Hematopoietic multipotent progenitor cell treated with erythropoietin and hydrocortisone succinate and interleukin-3 and kit ligand, for 4 days (in vitro differentiated cells): ENCODE data around the gene ARFIP1.

Experiments
- DNase-seq: peaks from one replicate; pipeline ENCODE4 v3.0.0-alpha.2; 2015

Gene ARFIP1

DNA sequence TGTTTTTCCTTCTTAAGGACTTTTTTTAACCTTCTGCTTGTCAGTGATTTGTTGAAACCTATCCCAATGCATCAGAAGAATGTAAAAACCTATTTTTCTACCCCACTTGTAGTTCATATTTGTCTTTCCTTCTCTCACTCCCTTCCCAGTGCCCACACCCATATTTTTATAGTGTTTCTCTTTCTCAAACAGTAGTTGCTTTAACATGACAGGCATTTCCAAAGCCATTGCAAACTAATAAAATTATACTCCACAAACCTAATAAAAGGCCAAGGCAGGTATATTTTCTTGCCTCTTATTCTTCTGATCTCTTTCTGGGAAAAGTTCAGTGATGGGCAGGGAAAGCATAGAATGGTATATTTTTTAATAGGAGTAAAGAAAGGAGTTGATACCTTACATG, 120.6 kb downstream of the ARFIP1 start:
- no peak for DNase-seq

DNA sequence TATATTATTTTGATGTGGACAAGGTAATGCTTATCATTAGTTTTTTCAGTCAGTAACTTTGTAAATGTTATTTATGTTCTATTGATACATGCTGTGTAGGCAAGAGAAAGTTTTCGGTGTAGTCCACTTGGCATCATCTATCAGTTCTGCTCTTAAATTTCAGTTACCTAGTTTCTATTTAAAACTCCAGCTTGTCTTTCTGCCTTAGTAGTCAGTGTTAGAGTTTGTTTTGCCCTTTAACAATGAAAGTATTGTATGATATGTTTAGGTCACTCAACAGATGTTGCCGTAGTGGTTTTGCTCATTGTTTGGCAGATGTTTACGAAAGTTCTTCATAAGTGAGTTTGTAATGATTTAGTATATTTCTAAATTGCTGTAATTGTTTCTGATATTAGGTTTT, 121.5 kb downstream of the ARFIP1 start:
- no peak for DNase-seq

DNA sequence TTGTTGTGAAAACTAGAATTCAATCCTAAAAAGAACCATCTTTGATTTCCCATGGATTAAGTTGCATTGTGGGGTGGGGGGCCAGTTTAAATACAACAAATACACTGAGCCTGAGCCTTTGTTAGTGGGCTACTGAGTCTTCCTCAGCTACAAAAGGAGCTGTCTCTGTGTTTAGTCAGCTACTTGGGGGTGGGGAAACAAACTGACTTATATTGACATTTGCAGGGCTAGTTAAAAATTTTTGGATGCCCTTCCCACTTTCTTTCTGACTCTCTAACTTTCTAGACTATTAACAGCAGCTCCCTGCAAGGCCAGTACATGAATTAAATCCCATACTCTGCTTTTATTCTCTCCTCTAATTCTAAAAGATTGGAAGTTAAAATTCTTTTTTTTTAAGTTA, 123.9 kb downstream of the ARFIP1 start:
- no peak for DNase-seq

DNA sequence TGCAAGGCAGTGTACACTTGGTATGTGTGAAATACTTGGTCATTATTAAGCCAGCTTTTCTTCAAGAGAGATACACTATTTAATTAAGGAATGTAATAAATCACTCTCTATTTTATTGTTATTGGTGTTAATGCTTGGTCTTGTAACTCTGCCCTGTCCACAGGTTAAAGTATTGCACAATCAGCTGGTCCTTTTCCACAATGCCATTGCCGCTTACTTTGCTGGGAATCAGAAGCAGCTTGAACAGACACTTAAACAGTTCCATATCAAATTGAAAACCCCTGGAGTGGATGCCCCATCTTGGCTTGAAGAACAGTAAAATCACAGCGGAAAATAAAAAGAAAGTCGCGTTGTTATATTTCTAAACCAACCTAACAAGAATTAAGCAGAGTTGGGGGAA, 130.1 kb downstream of the ARFIP1 start:
- no peak for DNase-seq

DNA sequence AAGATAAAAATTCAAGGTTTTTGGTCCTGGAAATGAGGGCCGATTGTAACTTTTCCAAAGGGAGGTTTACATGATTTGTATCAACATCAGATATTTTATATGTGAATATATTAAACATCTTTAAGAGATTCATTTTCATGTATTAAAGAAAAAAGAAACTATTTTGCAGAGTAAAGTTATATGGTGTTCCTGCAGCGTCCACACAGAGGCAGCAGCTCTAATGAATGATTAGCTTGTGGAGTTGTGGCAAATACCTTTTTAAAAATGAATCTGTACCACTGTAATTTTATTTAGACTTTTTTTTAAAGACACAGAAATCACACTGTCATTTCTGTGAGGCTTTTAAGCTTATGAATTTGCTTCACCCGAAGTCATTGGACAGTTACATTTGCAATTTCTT, 130.8 kb downstream of the ARFIP1 start:
- no peak for DNase-seq

DNA sequence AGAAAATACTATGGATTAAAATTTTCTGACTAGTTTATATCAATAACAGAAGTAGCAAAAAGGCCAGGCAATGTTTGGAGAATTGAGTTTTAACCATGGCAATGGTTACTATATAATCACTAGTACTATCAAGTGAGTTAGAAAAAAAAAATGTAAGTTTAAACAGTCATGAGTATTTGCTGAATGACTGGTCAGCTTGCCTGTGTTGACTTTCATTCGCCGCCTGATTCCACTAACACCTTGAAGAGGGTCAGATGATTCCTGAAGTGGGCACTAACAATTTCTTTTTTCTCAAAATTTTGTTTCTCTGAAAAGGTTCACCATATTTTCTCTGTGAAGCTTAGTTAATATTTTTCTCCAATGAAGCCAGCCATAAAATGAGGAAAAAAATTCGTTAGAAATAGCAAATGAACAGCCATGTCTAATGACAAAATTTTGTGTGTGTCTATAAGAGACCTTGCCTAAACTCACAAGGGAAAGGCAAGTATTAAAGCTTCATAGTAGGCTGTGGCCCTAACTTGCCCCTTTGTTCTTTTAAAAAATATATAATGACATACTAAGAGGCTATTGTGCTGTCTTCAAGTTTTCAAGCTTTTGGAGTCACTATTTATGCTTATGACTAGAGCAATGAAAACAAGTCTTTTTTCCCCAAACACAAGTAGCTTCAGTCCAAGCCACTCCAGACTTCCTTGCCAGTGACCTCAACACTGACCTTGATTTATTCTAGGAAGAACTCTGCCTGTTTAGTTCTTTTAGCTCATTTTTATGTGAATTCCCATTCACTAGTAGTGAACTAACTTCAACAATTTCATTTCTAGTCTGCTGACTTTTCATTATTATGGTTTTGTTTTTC, 138.0 kb downstream of the ARFIP1 start:
- DNase-seq, result no peak

DNA sequence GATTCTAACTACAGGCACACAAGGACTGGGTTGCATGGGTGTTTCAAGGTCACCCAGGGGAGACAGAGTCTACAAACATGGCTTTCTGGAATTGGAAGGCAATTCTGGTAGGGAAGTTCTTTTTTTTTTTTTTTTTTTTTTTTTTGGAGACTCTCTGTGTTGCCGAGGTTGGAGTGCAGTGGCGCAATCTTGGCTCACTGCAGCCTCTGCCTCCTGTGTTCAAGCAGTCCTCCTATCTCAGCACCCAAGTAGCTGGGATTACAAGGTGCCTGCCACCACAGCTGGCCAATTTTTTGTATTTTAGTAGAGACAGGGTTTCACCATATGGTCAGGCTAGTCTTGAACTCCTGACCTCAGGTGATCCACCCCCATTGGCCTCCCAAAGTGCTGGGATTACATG, 140.1 kb downstream of the ARFIP1 start:
- no peak for DNase-seq

DNA sequence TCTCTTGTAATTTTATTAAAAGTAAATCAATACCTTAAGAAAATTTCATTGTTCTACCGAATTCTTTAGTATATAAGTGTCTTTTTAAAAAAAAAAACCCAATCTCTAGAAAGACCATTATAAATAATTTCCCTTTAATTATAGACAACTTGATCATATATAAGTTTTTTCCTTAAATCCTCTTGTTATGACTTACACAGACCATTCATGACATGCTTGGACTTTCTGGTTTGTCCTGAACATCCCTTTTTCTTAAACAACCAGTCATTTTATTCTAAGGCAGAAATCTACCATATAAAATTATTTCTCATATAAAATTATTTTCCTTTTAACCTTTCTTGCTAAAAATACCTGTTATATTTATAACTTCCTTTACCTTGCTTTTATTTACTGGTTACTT, 141.0 kb downstream of the ARFIP1 start:
- DNase-seq, result peak; percentile 51

DNA sequence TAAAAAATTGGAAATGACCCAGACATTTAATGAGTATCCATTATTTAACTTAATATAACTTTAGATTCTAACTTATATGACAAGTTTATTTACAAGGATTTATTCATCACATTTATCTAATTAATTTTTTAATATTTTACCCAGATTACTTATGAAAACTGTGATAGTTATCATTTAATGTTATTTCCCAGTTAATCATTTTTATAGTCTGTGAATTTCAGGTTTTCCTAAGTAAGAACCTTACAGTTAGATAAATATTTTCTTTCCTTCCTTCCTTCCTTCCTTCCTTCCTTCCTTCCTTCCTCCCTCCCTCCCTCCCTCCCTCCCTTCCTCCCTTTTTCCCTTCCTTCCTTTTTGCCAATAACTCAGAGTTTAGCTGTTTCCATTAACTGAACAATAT, 141.5 kb downstream of the ARFIP1 start:
- DNase-seq, result no peak

DNA sequence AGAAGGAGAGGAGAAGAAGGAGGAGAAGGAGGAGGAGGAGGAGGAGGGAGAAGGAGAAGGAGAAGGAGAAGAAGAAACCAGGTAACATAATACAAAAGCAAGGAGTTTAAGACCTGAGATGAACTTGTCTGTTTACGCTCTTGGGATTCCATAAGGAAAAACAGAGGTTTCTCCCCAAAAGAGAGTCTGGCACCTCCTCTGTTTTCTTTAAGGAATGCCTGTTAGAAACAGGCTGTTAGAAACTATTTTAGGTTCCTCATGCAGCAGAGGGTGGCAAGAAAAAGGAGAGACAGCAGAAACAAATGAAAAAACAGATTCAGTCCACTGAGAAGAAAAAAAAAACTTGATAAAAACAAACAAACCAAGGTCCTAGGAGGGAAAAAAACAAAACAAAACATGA, 146.1 kb downstream of the ARFIP1 start:
- no peak for DNase-seq

DNA sequence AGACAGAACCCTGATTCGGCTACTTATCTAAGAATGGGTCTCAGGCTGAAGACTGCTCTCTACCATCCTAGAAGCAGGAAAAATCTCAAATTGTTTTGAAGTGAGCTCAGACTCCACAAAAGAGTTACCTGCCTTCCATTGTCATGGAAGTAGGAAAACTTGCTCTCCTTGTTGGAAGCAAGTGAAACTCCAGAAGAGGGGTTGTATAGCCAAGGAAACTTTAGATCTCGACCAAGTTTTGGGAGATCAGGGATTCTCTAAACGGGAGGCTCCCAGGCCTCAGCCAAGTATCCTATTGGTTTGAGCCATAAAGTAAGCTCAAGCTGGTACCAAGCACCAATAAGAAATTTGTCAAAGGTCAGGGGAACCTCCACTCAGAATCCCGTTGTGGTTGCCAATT, 147.2 kb downstream of the ARFIP1 start:
- no peak for DNase-seq

DNA sequence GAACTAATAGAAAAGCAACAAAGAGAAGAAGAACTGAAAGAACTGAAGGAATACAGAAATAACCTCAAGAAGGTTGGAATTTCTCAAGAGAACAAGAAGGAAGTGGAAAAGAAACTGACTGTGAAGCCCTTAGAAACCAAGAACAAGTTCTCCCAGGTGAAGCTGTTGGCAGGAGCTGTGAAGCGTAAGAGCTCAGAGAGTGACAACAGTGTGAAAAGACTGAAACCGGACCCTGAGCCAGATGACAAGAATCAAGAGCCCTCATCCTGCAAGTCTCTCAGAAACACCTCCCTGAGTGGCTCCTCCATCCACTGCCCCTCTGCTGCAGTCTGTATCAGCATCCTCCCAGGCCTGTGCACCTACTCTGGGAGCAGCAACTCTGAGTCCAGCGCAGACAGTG, 148.0 kb downstream of the ARFIP1 start:
- DNase-seq, result no peak

DNA sequence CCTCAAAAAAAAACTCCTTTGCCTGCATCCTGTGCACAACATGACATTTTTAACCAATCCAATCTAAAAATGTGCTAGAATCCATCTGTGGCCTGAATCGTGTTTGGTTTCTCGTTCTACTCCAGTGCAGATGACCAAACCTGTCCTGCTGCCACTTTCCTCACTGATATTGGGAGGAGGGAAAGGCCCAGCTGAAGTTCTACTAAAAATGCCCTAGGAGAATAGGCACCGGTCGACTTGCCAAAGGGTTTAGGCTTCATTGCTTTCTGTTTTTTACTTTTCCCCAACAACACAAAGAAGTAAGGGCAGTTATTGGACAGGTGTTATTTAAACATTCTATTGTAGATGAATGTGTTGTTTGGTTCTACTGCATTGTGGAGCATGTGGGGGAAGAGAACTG, 148.5 kb downstream of the ARFIP1 start:
- DNase-seq, result no peak

DNA sequence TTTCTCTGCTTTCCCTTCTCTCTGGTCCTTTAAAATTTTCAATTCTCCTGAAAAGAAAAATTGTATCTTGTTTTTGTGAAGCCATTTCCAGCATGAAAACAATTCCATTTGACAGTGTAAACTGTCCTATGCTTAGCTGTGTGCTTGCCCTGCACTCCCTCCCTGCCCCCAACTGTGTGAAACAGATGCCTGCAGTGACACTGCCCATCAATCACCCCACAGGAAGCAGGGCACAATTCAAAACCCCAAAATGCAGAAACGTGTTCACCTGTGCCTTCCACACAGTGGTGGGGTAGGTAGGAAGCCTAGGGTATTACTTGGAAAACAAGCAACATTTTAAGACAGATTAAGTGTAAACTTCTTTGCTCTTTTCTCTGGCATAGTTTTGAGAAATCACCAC, 150.1 kb downstream of the ARFIP1 start:
- no peak for DNase-seq

DNA sequence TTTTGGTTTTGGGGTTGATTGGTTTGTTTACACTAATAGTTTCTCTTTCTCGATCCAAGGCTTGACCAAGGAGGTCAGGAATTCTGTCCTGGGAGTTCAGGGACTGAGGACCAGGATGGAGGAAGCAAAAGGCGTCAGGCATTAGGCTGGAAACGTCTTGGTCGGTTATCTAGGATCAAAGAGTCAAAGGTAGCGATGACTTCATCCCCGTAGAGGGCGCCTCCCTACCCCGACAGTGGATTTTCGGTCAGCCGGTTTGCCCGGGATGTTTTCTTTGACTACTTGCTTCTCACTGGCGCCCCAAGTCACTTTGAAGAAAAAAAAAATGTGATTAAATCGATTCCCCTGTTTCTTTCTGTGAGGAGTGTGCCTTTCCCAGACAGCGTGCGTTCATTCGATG, 155.4 kb downstream of the ARFIP1 start:
- DNase-seq, result peak; percentile 69

DNA sequence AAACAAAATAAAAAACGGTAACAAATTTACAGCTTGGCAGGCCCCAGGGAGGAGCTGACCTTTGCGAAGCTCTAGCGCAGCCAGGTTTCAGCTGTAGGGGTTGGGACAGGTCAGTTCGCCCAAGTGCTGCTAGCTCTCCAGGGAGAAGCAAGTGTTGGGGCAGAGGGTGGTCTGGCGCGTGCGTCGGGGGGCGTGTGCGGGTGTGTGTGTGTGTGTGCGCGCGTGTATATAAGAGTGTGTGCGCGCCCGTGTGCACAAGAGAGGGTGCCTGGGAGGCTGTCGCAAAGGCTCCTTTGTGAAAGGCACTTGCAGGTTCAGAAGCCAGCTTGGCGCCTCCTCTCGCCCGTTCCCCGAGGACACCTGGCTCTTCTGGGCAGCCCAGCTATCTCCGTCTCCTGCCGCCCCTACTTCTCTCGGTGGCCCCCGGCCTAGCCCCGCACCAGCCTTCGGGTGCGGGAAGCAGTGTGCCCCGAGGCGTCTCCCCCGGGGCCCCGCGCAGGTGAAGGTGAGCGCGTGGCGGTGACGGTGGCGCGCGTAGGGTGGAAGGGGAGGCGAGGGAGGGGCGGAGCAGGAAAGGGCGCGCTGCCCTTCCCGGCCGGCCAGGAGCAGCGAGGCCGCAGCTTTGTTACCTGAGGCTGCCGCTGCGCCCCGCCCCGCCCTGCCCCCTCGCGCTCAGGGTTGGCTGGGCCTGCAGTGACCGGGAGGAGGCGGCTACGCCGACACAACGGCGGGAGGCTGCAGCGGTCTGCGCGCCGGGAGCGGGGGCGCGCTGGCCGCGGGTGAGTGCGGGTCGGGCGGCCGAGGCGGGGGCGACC, 156.1 kb downstream of the ARFIP1 start, which contains the start of gene FHDC1:
Gene FHDC1, plus strand, starts transcription at position 693 of the 815 bp plus-strand sequence. CDS start 6,735 bp downstream, outside the sequence.
- DNase-seq, result peak; percentile 61

DNA sequence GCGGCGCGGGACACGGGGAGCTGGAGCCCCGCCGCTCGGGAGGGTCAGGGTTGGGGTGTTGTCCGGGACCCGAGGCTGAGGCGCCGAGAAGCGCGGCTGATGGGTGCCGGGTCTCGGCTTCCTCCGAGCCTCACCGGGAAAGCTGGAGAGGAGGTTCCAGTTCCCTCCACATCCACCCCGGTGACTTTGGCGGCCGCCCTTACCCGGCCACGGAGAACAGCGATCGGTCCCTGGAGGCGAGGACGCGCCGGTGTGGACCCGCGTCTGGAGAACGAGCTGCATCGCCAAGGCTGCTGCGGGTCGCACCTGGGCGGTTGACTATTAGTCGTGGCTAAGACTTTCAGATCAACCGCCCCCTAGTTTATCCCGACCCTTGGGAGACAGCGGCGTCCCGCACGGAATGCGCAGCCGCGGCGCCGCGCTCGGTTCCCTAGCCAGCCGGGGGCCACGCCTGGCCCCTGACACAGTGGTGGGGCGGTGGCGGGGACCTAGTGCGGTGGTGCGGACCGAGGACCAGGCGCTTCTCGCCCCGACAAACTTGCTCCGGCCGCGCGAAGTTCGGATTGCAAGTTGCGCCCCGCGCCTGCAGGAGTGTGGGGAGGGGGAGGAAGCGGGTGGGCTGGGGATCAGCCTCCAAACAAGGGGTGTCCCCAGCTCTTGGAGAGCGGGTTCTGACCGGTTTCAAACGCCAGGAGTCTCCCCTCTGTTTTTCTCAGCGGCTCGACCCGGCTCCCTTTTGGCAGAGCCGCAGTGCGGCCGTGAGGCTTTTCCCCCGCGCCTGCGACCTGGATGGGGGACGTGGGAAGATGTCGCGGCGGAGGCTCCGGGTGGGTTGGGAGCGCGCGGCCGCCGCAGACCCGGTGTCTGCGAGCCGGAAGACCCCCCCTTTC, 156.9 kb downstream of the ARFIP1 start:
- peak; percentile 52 for DNase-seq

DNA sequence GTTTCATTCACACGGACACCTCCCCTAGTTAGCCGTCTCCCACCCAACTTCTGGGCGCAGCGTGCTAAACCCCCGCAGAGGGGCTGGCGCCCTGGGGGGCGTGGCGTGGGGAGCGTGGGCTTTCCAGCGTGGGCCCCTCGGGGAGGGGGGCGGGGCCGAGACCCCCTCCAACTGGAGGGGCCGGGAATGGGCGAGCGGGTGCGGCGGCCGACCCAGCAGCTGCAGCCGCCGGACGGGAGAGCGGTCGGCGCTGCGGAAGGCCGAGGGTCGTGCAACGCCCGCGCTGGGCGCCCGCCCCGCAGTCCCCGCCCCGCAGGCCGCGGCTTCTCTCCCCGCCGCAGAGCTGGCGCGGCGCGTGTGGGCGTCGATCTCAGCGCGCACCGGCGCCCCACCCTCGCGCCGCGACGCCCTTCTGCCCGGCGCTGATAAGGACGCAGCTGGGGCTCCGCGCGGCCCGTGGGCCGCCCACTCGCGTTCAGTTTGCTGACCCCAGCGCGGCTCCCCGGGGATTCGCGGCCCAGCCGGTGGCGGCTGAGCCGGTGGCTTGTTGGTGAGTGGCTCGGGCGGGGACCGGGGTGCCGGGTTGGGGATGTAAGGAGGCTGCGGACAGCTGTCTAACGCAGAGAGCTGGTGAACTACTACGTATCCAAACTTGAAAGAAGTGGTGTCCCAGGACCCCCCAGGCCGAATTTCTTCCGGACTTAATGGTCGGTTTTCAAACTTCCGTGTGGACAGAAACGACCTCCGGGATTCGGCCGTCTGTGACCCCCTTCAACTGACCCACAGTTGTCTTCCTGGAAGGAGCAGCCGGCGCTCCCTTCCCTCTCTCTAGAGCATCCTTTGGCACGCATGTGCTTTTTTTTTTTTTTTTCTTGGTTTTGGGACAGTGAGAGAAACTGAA, 157.8 kb downstream of the ARFIP1 start:
- DNase-seq, result peak; percentile 78

DNA sequence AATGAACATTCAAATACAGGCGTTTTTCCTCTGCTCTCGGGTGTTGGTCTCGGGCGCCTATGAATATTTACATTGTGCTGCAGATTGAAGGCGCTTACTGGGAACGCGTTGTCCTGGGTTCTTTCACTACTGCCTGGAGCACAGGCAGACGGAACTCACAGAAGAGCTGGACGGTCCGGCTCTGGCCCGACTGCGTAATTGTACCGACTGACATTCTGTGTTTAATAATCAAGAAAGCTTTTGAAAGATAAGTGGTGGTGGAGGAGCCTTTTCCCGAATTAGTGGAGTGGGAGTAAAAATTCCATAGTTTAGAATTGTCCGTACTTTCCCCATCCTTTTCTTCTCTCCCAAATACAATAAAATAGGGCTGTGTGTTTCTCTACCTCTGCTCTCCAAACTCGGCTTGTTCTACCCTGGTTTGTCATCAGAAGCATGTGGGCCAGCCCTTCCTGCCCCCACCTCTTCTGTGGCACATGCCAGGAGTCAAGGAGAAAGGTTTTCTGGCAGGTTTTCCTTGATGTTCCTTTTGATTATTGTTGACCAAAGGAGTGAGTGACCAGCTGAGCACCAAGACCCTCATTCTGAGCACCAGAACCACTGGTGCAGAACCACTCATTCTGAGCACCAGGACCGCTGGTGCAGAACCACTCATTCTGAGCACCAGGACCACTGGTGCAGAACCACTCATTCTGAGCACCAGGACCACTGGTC, 158.6 kb downstream of the ARFIP1 start:
- DNase-seq, result peak; percentile 21

DNA sequence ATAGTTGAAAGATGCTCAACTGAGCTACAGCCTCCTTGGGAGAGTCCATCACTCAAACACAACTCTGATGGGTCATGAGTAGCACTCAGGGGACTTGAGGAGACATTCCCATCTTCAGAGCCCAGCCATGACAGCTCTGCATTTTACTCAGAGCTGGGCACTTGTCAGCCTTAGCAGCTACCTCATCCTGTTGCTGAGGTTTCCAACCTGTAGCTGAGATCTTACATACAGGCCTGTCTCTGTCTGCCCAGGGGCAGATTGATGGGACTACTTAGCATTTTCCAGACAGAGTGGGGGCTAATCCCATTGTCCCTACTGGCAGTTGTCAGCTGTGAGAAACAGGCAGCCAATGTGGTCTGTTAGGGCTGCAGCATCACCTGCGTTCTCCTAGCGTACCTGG, 159.9 kb downstream of the ARFIP1 start:
- DNase-seq, result no peak

DNA sequence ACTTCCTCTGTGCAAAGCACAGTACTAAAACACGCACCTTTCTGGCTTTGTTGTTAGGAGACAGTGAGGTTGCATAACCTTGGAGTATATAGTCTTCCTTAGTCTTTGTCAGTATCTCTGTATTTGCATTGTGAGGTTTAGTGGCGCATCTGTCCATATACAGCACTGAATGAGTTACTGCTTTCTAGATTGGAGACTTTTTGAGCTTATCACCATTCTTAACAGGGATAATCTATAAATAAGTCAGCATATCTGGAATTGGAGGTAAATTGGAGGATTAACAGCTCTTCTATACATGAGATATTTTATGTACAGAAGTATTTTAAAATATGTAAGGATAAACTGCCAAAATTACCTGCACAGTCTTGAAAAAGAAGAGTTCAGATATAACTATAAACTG, 160.7 kb downstream of the ARFIP1 start:
- no peak for DNase-seq
